ENCODE measurements around the gene RPRD1A.

RPRD1A gene

GRCh38 chr18:35949903-35950627, 117.3 kb downstream of the RPRD1A start:
- H2AFZ ChIP-seq (ENCODE audit: low read length, unreplicated experiment): peak overlapping the region; percentile 85
- H3K4me3 ChIP-seq (ENCODE audit: low read depth, low read length): peak overlapping the region; percentile 78
- peaks cover 24% of the 10 kb centered on the region for H3K27me3 ChIP-seq (ENCODE audit: insufficient read depth, low read length)
- no peaks in the 10 kb centered on the region for H3K4me1 ChIP-seq (ENCODE audit: control insufficient read depth, insufficient read depth, low read length, unreplicated experiment)
- H3K27ac ChIP-seq (ENCODE audit: low read depth, low read length): no peak overlapping the region
- H3K79me2 ChIP-seq (ENCODE audit: control insufficient read depth, insufficient read depth, low read length, unreplicated experiment): no peaks in the 10 kb centered on the region
- no peaks in the 10 kb centered on the region for H3K36me3 ChIP-seq (ENCODE audit: insufficient read depth, low read length)

GRCh38 chr18:35949090-35949489, 118.3 kb downstream of the RPRD1A start:
- Histone ChIP-seq H3K27ac (ENCODE audit: low read depth, low read length) (no peak overlapping the region), H2AFZ (ENCODE audit: low read length, unreplicated experiment) (no peak overlapping the region), H3K4me1 (ENCODE audit: control insufficient read depth, insufficient read depth, low read length, unreplicated experiment) (no peaks in the 10 kb centered on the region), H3K36me3 (ENCODE audit: insufficient read depth, low read length) (no peaks in the 10 kb centered on the region), H3K27me3 (ENCODE audit: insufficient read depth, low read length) (peaks cover 19% of the 10 kb centered on the region), H3K79me2 (ENCODE audit: control insufficient read depth, insufficient read depth, low read length, unreplicated experiment) (no peaks in the 10 kb centered on the region), H3K4me3 (ENCODE audit: low read depth, low read length) (no peak overlapping the region)

GRCh38 chr18:35948080-35948479, 119.3 kb downstream of the RPRD1A start:
- H3K4me1 ChIP-seq (ENCODE audit: control insufficient read depth, insufficient read depth, low read length, unreplicated experiment): no peaks in the 10 kb centered on the region
- H2AFZ ChIP-seq (ENCODE audit: low read length, unreplicated experiment): no peak overlapping the region
- H3K79me2 ChIP-seq (ENCODE audit: control insufficient read depth, insufficient read depth, low read length, unreplicated experiment): no peaks in the 10 kb centered on the region
- no peaks in the 10 kb centered on the region for H3K36me3 ChIP-seq (ENCODE audit: insufficient read depth, low read length)
- H3K27me3 ChIP-seq (ENCODE audit: insufficient read depth, low read length): peaks cover 19% of the 10 kb centered on the region
- H3K27ac ChIP-seq (ENCODE audit: low read depth, low read length): no peak overlapping the region
- H3K4me3 ChIP-seq (ENCODE audit: low read depth, low read length): no peak overlapping the region

- H3K4me1 ChIP-seq (ENCODE audit: control insufficient read depth, insufficient read depth, low read length, unreplicated experiment): no peaks in the 10 kb centered on the region
- H3K27me3 ChIP-seq (ENCODE audit: insufficient read depth, low read length): peaks cover 6% of the 10 kb centered on the region; the same call in 1 of the 2 replicates
- H3K27ac ChIP-seq (ENCODE audit: low read depth, low read length): no peak overlapping the region
- H3K79me2 ChIP-seq (ENCODE audit: control insufficient read depth, insufficient read depth, low read length, unreplicated experiment): no peaks in the 10 kb centered on the region
- H3K36me3 ChIP-seq (ENCODE audit: insufficient read depth, low read length): no peaks in the 10 kb centered on the region
- no peak overlapping the region for H3K4me3 ChIP-seq (ENCODE audit: low read depth, low read length)
- no peak overlapping the region for H2AFZ ChIP-seq (ENCODE audit: low read length, unreplicated experiment)
Observed at GRCh38 chr18:35942661-35943060, 124.7 kb downstream of the RPRD1A start.

GRCh38 chr18:35942133-35942532, 125.2 kb downstream of the RPRD1A start:
- no peaks in the 10 kb centered on the region for H3K79me2 ChIP-seq (ENCODE audit: control insufficient read depth, insufficient read depth, low read length, unreplicated experiment)
- H2AFZ ChIP-seq (ENCODE audit: low read length, unreplicated experiment): no peak overlapping the region
- no peak overlapping the region for H3K4me3 ChIP-seq (ENCODE audit: low read depth, low read length)
- H3K27ac ChIP-seq (ENCODE audit: low read depth, low read length): no peak overlapping the region
- peaks cover 6% of the 10 kb centered on the region; the same call in 1 of the 2 replicates for H3K27me3 ChIP-seq (ENCODE audit: insufficient read depth, low read length)
- H3K36me3 ChIP-seq (ENCODE audit: insufficient read depth, low read length): no peaks in the 10 kb centered on the region
- no peaks in the 10 kb centered on the region for H3K4me1 ChIP-seq (ENCODE audit: control insufficient read depth, insufficient read depth, low read length, unreplicated experiment)

- Histone ChIP-seq H3K79me2 (ENCODE audit: control insufficient read depth, insufficient read depth, low read length, unreplicated experiment) (no peaks in the 10 kb centered on the region), H3K27ac (ENCODE audit: low read depth, low read length) (no peak overlapping the region), H2AFZ (ENCODE audit: low read length, unreplicated experiment) (no peak overlapping the region), H3K36me3 (ENCODE audit: insufficient read depth, low read length) (no peaks in the 10 kb centered on the region), H3K27me3 (ENCODE audit: insufficient read depth, low read length) (peaks cover 10% of the 10 kb centered on the region), H3K4me3 (ENCODE audit: low read depth, low read length) (no peak overlapping the region), H3K4me1 (ENCODE audit: control insufficient read depth, insufficient read depth, low read length, unreplicated experiment) (no peaks in the 10 kb centered on the region)
Observed at GRCh38 chr18:35941299-35941698, 126.1 kb downstream of the RPRD1A start.
